AG09309 (cell line): ENCODE data around the gene CCDC12.

Experiments
- DNase-seq: peaks from one replicate; pipeline ENCODE4 v3.0.0-alpha.2; 2010; ENCODE audit warnings: low read depth
- H3K4me3 ChIP-seq: 2 replicates; pipeline ENCODE4 v1.5.1; 2011; ENCODE audit warnings: mild to moderate bottlenecking, low read depth, low read length, moderate library complexity; ENCODE audit not compliant: control insufficient read depth
- TF ChIP-seq, protein P1 (sequence below): IDR thresholded peaks from 2 replicates; pipeline ENCODE4 v1.5.1; 2011; ENCODE audit warnings: mild to moderate bottlenecking, low read depth, low read length, inconsistent platforms; ENCODE audit not compliant: insufficient read depth, control insufficient read depth; ENCODE audit errors: missing control alignments

Gene CCDC12

DNA sequence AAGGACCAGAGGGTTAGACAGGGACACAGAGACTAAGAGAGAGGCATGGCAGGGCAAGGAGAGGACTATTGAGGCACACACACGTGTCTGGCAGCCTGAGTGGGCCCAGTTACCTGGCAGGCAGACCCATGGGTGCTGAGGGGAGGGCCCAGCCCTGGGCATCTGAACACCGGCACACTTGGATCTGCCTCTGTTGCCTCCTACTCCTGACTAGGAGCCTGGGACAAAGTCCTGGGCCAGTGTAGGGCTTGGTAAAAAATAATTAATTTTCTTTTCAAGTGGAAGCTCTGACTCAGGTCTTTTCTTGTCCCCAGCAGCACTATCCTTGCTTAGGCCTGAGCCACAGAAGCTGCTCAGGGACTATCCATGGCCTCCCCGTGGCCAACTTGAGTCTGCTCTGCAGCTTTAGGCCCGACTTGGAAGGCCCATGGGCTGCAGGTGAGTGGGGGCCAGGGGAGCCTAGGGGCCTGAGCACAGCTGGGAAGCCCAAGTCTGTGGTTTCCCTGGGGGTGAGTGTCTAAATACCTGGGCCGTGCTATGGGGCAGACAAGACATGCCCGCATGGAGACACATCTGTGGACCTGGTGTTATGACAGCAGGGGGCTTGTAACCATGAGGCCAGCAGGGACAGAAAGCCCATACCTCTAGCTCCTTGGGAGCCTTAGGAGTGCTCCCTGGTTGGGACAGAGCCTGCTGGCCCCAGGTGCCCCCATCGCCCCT is 99.0 kb downstream of the CCDC12 start, which contains the start of gene PTH1R:
Gene PTH1R, plus strand, starts transcription at position 316 of the 720 bp plus-strand sequence. CDS start 5,839 bp downstream, outside the sequence.
- TF ChIP-seq, protein P1, sequence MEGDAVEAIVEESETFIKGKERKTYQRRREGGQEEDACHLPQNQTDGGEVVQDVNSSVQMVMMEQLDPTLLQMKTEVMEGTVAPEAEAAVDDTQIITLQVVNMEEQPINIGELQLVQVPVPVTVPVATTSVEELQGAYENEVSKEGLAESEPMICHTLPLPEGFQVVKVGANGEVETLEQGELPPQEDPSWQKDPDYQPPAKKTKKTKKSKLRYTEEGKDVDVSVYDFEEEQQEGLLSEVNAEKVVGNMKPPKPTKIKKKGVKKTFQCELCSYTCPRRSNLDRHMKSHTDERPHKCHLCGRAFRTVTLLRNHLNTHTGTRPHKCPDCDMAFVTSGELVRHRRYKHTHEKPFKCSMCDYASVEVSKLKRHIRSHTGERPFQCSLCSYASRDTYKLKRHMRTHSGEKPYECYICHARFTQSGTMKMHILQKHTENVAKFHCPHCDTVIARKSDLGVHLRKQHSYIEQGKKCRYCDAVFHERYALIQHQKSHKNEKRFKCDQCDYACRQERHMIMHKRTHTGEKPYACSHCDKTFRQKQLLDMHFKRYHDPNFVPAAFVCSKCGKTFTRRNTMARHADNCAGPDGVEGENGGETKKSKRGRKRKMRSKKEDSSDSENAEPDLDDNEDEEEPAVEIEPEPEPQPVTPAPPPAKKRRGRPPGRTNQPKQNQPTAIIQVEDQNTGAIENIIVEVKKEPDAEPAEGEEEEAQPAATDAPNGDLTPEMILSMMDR, result no peak
- DNase-seq, result no peak
- no peak within 1 kb of the TSS for H3K4me3 ChIP-seq

DNA sequence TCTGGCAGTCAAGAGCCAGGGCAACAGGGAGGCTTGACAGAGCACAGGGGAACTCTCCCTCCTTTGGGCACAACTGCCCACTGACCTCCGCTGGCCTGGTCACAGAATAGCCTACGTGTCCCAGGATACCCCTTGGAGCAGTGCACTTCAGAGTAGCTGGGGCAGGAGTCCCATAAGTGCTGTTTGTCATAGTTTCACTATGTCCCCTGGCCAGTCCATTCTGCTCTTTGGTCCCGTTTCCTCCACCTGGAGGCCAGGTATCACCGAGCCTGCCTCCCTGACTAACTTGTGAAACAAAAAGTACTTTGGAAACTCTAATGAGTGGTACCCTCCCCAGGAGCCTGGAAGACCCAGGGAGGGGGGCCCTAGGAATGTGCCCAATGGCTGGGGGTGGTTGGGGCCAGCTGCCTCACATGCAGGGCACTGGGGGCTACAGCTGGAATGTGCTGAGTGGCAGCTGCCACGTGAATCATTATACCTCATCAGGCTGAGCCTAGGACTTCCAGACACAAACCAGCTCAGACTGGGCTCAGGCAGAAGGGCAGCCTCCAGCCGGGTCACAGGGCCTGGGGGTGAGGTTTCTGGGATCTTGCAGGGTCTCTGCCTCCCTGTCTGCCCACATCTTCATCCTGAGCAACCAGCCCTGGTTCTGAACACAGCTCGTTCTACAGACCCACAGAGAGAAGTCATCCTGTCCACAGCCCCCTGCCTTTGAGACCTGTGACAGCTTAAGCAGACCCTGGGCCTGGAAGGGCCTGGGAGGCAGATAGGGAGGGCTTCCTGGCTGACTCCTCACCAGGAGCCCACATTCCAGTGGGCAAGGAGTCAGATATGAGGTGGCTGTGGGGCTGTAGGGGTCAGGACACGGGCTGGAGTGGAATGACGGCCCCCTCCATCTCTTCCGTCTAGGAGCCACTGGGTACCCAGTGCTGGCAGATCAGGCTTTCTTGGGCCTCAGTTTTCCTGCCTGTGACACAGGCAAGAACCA is 99.9 kb downstream of the CCDC12 start:
- no peak overlapping the region for H3K4me3 ChIP-seq
- no peak for DNase-seq
- TF ChIP-seq, protein P1, result no peak

DNA sequence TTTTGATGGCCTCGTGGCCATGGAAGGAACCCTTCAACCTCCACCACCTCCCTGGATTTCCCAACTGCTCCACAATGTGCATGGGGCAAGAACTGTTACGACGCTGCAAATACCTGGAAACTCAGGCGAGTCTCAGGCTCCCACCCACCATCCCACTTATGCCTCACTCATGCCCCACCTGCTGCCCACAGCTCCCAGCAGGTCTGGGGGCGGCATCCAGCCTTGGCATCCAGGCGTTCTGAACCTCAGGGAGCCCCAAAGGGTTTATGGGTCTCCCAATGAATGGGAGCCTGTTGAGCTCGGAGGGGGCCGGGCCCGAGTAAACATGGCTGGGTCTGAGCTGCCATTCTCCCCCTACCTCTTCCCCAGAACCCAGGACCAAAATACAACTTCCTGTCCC is 101.0 kb downstream of the CCDC12 start:
- TF ChIP-seq, protein P1, result no peak
- no peak for DNase-seq
- no peak overlapping the region for H3K4me3 ChIP-seq

DNA sequence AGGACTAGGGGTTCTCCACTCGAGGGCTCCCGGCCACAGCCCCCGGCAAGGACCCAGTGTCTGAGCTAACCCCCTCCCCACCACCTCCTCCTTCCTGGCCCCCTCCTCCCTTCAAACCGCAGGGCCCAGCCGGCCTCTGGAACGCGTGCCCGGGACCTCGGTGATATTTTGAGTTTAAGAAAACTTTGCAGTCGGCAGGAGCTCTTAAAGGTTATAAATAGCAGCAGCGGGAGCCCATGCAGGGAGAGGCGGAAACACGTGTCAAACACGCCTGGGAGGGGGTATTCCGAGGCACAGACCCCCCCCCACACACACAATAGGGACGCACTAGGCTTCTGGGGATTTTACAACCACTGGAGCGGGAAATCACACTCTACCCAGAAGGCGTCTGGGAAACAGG is 102.1 kb downstream of the CCDC12 start:
- no peak for DNase-seq
- TF ChIP-seq, protein P1, result no peak
- H3K4me3 ChIP-seq, result no peak overlapping the region

DNA sequence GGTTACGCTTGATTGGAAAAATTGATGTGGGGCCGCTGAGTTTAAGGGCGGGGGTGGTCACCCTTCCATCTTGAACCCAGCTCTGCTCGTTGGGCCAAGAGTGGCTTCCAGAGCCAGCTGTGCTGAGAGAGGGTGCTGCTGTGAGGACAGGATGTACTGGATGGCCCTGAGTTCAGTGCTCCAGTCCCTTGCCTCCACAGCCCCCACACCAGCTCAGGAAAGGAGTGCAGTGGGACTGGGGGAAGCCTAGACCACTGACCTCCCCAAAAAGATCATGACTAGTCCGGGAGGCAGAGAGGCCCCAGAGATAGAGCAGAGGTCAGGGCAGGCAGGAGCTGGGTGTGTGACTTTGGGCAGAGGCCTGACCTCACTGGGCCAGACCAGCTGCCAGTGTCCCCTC is 103.0 kb downstream of the CCDC12 start:
- no peak overlapping the region for H3K4me3 ChIP-seq
- TF ChIP-seq, protein P1, result no peak
- no peak for DNase-seq
